ENCODE measurements around the gene DOHH. TPM values are rescaled to one million over a fixed set of nuclear protein-coding genes. Genes with fewer than 3 reads are reported as not detected.

DOHH gene
- total and polyA plus RNA-seq, 4 donors = 1.4 to 12.0 (median 9.2) TPM

DNA sequence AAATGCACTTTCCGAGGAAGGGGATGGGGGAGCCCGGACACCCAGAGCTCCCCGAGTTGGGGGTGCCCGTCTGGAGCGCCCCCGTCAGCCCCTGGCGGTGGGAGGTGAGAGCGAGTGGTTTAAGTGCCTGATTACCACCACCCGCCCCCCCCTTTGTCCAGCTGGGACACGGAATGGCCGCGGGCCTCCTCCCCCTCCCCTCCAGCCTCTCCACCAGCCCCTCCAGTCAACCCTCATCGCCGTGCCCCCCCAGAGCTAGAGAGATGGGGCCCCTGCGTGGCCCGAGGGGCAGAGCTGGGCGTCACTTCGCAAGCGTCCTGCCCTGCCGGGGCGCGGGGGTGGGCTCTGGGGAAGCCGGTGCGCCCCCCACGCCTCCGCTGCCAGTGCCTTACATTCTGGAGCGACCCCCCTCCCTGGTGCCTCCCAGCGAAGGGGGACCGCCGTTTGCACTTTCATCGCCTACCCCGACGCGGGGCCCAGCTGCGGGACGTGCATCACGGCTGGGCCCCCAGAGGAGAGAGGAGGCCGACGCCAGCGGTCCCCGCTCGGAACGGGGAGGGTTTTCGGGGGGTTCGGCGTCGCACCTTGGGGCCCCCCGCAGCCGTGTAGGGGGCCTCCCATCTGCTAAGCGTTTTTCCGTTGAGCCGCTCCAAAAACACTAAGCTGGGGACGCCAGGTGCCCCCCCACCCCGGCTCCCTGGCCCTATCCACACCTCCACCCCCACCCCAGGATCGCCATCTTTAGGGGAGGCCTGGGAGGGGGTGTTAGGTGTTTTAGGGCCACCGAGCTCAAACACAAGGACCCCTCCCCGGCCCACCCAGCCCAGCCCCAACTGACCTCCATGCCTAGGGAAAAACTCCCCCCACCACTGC is 36.5 kb downstream of the DOHH start:
- WGBS = 87% methylated on average over 57 of the region's 57 CpGs
- Histone ChIP-seq H3K4me3 (ENCODE audit: low read depth in 1 of 3, low read length in 3 of 3) (no peak overlapping the region), H3K36me3 (ENCODE audit: control insufficient read depth in 4 of 4, insufficient read depth in 3 of 4, low read depth in 1 of 4, low read length in 3 of 4) (peaks cover 4 to 14% (median 6%) of the 10 kb centered on the region in 4 donors), H3K27ac (ENCODE audit: low read depth in 1 of 2, low read length in 2 of 2) (no peak overlapping the region), H3K27me3 (ENCODE audit: control insufficient read depth in 4 of 4, insufficient read depth in 4 of 4, low read length in 3 of 4) (no peaks in the 10 kb centered on the region), H3K4me1 (ENCODE audit: control insufficient read depth in 4 of 4, insufficient read depth in 4 of 4, low read length in 3 of 4) (peaks cover 14 to 31% (median 18%) of the 10 kb centered on the region in 4 donors), H3K9me3 (ENCODE audit: control insufficient read depth in 4 of 4, low read length in 3 of 4) (no peaks in the 10 kb centered on the region), H3K9ac (ENCODE audit: low read depth in 1 of 2, low read length in 2 of 2) (no peak overlapping the region)
- TF ChIP-seq TAF1 (conservative IDR thresholded peaks at IDR 0.05) (no peak), SP1 (IDR thresholded peaks at IDR 0.05) (no peak), YY1 (IDR thresholded peaks at IDR 0.05) (no peak), RXRA (IDR thresholded peaks at IDR 0.05) (no peak), HNF4G (IDR thresholded peaks at IDR 0.05) (no peak), JUND (IDR thresholded peaks at IDR 0.05) (no peak), RAD21 (IDR thresholded peaks at IDR 0.05) (no peak), FOXA2 (IDR thresholded peaks at IDR 0.05) (no peak), EGR1 (IDR thresholded peaks at IDR 0.05; ENCODE audit: low read depth in 2 of 2) (no peak), FOXA1 (IDR thresholded peaks at IDR 0.05) (no peak), NR2F2 (IDR thresholded peaks at IDR 0.05) (no peak), HNF4A (conservative IDR thresholded peaks at IDR 0.05) (no peak)
- TF ChIP-seq, protein P1, sequence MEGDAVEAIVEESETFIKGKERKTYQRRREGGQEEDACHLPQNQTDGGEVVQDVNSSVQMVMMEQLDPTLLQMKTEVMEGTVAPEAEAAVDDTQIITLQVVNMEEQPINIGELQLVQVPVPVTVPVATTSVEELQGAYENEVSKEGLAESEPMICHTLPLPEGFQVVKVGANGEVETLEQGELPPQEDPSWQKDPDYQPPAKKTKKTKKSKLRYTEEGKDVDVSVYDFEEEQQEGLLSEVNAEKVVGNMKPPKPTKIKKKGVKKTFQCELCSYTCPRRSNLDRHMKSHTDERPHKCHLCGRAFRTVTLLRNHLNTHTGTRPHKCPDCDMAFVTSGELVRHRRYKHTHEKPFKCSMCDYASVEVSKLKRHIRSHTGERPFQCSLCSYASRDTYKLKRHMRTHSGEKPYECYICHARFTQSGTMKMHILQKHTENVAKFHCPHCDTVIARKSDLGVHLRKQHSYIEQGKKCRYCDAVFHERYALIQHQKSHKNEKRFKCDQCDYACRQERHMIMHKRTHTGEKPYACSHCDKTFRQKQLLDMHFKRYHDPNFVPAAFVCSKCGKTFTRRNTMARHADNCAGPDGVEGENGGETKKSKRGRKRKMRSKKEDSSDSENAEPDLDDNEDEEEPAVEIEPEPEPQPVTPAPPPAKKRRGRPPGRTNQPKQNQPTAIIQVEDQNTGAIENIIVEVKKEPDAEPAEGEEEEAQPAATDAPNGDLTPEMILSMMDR (IDR thresholded peaks at IDR 0.05; ENCODE audit: low read depth, low read length, missing input control) = no peak
- TF ChIP-seq, protein P2, sequence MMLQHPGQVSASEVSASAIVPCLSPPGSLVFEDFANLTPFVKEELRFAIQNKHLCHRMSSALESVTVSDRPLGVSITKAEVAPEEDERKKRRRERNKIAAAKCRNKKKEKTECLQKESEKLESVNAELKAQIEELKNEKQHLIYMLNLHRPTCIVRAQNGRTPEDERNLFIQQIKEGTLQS (IDR thresholded peaks at IDR 0.05) = no peak
- TF ChIP-seq, protein P3, sequence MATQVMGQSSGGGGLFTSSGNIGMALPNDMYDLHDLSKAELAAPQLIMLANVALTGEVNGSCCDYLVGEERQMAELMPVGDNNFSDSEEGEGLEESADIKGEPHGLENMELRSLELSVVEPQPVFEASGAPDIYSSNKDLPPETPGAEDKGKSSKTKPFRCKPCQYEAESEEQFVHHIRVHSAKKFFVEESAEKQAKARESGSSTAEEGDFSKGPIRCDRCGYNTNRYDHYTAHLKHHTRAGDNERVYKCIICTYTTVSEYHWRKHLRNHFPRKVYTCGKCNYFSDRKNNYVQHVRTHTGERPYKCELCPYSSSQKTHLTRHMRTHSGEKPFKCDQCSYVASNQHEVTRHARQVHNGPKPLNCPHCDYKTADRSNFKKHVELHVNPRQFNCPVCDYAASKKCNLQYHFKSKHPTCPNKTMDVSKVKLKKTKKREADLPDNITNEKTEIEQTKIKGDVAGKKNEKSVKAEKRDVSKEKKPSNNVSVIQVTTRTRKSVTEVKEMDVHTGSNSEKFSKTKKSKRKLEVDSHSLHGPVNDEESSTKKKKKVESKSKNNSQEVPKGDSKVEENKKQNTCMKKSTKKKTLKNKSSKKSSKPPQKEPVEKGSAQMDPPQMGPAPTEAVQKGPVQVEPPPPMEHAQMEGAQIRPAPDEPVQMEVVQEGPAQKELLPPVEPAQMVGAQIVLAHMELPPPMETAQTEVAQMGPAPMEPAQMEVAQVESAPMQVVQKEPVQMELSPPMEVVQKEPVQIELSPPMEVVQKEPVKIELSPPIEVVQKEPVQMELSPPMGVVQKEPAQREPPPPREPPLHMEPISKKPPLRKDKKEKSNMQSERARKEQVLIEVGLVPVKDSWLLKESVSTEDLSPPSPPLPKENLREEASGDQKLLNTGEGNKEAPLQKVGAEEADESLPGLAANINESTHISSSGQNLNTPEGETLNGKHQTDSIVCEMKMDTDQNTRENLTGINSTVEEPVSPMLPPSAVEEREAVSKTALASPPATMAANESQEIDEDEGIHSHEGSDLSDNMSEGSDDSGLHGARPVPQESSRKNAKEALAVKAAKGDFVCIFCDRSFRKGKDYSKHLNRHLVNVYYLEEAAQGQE (IDR thresholded peaks at IDR 0.05) = no peak
- DNase-seq (ENCODE audit: low spot score) = no peak

DNA sequence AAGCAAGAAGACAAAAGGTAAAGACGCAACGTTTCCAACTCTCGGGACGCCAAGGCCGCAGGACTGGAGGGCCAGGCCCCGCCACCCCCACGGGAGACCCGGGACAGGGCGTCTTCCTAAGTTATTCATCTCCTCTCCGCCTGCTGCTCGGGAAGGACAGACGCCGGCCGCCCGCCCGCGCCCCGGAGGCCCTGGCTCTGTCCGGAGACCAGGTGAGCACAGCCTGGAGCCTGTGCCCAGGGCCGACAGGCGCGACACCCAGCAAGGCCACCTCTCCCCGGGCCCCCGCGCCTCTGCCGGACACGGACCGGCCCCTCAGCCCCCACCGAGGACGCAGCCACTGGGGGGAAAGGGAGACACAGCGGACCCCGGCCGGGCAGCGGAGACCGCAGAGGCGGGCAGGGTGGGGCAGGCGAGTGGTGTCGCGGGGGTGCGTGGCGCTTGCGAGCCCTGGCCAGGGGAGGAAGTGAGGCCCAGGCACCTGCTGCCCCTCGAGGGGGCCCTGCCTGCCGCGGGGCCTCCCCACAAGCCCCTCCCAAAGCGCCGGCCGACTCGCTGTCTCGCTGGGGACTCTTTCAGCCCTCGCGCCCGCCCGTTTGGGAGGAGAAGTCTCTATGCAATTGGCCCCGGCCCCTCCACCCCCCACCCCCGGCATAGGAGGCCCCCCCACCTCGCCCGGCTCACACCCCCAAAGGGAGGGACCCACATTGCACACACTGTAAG is 37.3 kb downstream of the DOHH start:
- H3K4me1 ChIP-seq (ENCODE audit: control insufficient read depth in 4 of 4, insufficient read depth in 4 of 4, low read length in 3 of 4) = peaks cover 14 to 37% (median 22%) of the 10 kb centered on the region in 4 donors
- H3K4me3 ChIP-seq (ENCODE audit: low read depth in 1 of 3, low read length in 3 of 3) = no peak overlapping the region
- H3K36me3 ChIP-seq (ENCODE audit: control insufficient read depth in 4 of 4, insufficient read depth in 3 of 4, low read depth in 1 of 4, low read length in 3 of 4) = peaks cover 4 to 14% (median 6%) of the 10 kb centered on the region in 4 donors
- no peaks in the 10 kb centered on the region for H3K9me3 ChIP-seq (ENCODE audit: control insufficient read depth in 4 of 4, low read length in 3 of 4)
- H3K27me3 ChIP-seq (ENCODE audit: control insufficient read depth in 4 of 4, insufficient read depth in 4 of 4, low read length in 3 of 4) = no peaks in the 10 kb centered on the region
- TF ChIP-seq JUND (IDR thresholded peaks at IDR 0.05) = no peak
- TF ChIP-seq YY1 (IDR thresholded peaks at IDR 0.05) = no peak
- TF ChIP-seq, protein P3 (IDR thresholded peaks at IDR 0.05) = no peak
- no peak for TF ChIP-seq NR2F2 (IDR thresholded peaks at IDR 0.05)
- no peak for TF ChIP-seq FOXA2 (IDR thresholded peaks at IDR 0.05)
- no peak for TF ChIP-seq EGR1 (IDR thresholded peaks at IDR 0.05; ENCODE audit: low read depth in 2 of 2)
- TF ChIP-seq HNF4G (IDR thresholded peaks at IDR 0.05) = no peak
- TF ChIP-seq, protein P2 (IDR thresholded peaks at IDR 0.05) = no peak
- WGBS = 90% methylated on average over 58 of the region's 58 CpGs
- no peak overlapping the region for H3K9ac ChIP-seq (ENCODE audit: low read depth in 1 of 2, low read length in 2 of 2)
- no peak for DNase-seq (ENCODE audit: low spot score)
- H3K27ac ChIP-seq (ENCODE audit: low read depth in 1 of 2, low read length in 2 of 2) = no peak overlapping the region

Data from liver (tissue), 9 donors.